ENCODE data around the gene SEMA3C.
A peak's percentile ranks its signal among the peaks of the same experiment; 100 is the strongest.

The SEMA3C gene

DNA sequence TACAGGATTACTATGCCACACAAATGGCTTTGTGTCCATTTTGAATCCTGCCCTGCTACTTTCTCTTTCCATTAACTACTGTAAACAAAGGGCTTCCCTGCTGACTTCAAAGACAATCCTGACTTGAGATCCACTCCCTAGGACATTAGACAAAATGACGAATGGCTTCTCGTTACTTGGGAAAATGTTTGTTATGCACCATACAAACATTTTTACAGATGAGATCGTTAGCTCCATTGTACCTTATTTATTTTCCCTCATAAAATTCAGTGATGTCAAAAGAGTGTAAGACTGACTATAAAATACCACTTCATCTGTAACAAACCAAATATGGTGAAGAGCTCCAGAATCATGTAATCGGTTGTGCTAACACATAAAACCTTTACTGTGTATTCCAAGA, 158.6 kb downstream of the SEMA3C start (continued):
- no peak for TF ChIP-seq SP2 (tag by site-specific recombination; IDR thresholded peaks at IDR 0.05)
- TF ChIP-seq ZBTB10 (tag by site-specific recombination; IDR thresholded peaks at IDR 0.05): no peak
- TF ChIP-seq, protein P1, sequence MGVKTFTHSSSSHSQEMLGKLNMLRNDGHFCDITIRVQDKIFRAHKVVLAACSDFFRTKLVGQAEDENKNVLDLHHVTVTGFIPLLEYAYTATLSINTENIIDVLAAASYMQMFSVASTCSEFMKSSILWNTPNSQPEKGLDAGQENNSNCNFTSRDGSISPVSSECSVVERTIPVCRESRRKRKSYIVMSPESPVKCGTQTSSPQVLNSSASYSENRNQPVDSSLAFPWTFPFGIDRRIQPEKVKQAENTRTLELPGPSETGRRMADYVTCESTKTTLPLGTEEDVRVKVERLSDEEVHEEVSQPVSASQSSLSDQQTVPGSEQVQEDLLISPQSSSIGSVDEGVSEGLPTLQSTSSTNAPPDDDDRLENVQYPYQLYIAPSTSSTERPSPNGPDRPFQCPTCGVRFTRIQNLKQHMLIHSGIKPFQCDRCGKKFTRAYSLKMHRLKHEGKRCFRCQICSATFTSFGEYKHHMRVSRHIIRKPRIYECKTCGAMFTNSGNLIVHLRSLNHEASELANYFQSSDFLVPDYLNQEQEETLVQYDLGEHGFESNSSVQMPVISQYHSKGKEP (tag by site-specific recombination; IDR thresholded peaks at IDR 0.05): peak; percentile 85
- TF ChIP-seq KLF10 (tag by site-specific recombination; IDR thresholded peaks at IDR 0.05): peak; percentile 80
- TF ChIP-seq, protein P2, sequence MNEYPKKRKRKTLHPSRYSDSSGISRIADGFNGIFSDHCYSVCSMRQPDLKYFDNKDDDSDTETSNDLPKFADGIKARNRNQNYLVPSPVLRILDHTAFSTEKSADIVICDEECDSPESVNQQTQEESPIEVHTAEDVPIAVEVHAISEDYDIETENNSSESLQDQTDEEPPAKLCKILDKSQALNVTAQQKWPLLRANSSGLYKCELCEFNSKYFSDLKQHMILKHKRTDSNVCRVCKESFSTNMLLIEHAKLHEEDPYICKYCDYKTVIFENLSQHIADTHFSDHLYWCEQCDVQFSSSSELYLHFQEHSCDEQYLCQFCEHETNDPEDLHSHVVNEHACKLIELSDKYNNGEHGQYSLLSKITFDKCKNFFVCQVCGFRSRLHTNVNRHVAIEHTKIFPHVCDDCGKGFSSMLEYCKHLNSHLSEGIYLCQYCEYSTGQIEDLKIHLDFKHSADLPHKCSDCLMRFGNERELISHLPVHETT (tag by site-specific recombination; IDR thresholded peaks at IDR 0.05): peak; percentile 82; the same call in 1 of the 2 replicates
- 0 out of 2 replicates have a peak, but pooled peaks have one; percentile 46 for TF ChIP-seq ZBTB21 (tag by site-specific recombination; IDR thresholded peaks at IDR 0.05)
- TF ChIP-seq IKZF3 (tag by site-specific recombination; IDR thresholded peaks at IDR 0.05): peak; percentile 83
- TF ChIP-seq ZNF157 (tag by site-specific recombination; IDR thresholded peaks at IDR 0.05): no peak
- TF ChIP-seq ZNF610 (tag by site-specific recombination; IDR thresholded peaks at IDR 0.05; ENCODE audit: borderline replicate concordance): peak; percentile 59; the same call in 1 of the 2 replicates
- TF ChIP-seq ZBTB20 (tag by site-specific recombination; IDR thresholded peaks at IDR 0.05): no peak
- no peak for TF ChIP-seq ZNF202 (tag by site-specific recombination; IDR thresholded peaks at IDR 0.05; ENCODE audit: borderline replicate concordance)
- TF ChIP-seq BCL11B (tag by site-specific recombination; IDR thresholded peaks at IDR 0.05; ENCODE audit: low read depth): no peak
- TF ChIP-seq SP7 (tag by site-specific recombination; IDR thresholded peaks at IDR 0.05): peak; percentile 39; the same call in 1 of the 2 replicates
- peak; percentile 88 for TF ChIP-seq ZNF24 (tag by site-specific recombination; IDR thresholded peaks at IDR 0.05)
- TF ChIP-seq ZNF600 (tag by site-specific recombination; IDR thresholded peaks at IDR 0.05): peak; percentile 74; the same call in 1 of the 2 replicates
- TF ChIP-seq ZIC2 (tag by site-specific recombination; IDR thresholded peaks at IDR 0.05): peak; percentile 59
- TF ChIP-seq ZNF677 (tag by site-specific recombination; IDR thresholded peaks at IDR 0.05): no peak
- TF ChIP-seq, protein P3, sequence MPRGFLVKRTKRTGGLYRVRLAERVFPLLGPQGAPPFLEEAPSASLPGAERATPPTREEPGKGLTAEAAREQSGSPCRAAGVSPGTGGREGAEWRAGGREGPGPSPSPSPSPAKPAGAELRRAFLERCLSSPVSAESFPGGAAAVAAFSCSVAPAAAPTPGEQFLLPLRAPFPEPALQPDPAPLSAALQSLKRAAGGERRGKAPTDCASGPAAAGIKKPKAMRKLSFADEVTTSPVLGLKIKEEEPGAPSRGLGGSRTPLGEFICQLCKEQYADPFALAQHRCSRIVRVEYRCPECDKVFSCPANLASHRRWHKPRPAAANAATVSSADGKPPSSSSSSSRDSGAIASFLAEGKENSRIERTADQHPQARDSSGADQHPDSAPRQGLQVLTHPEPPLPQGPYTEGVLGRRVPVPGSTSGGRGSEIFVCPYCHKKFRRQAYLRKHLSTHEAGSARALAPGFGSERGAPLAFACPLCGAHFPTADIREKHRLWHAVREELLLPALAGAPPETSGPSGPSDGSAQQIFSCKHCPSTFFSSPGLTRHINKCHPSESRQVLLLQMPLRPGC (tag by site-specific recombination; IDR thresholded peaks at IDR 0.05): peak; percentile 85
- peak; percentile 85 for TF ChIP-seq BCL6B (tag by site-specific recombination; IDR thresholded peaks at IDR 0.05)
- TF ChIP-seq ZNF423 (tag by site-specific recombination; IDR thresholded peaks at IDR 0.05): no peak
- TF ChIP-seq, protein P4, sequence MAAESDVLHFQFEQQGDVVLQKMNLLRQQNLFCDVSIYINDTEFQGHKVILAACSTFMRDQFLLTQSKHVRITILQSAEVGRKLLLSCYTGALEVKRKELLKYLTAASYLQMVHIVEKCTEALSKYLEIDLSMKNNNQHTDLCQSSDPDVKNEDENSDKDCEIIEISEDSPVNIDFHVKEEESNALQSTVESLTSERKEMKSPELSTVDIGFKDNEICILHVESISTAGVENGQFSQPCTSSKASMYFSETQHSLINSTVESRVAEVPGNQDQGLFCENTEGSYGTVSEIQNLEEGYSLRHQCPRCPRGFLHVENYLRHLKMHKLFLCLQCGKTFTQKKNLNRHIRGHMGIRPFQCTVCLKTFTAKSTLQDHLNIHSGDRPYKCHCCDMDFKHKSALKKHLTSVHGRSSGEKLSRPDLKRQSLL (tag by site-specific recombination; IDR thresholded peaks at IDR 0.05): peak; percentile 62; the same call in 1 of the 2 replicates
- peak; percentile 53; the same call in 1 of the 2 replicates for TF ChIP-seq YY1 (tag by site-specific recombination; IDR thresholded peaks at IDR 0.05)
- TF ChIP-seq HOXC10 (CRISPR knock-in tag; IDR thresholded peaks at IDR 0.05): no peak
- no peak for TF ChIP-seq ZNF48 (tag by site-specific recombination; IDR thresholded peaks at IDR 0.05)
- TF ChIP-seq WT1 (tag by site-specific recombination; IDR thresholded peaks at IDR 0.05): peak; percentile 99
- peak; percentile 98 for TF ChIP-seq PRDM6 (tag by site-specific recombination; IDR thresholded peaks at IDR 0.05)
- TF ChIP-seq KLF9 (tag by site-specific recombination; IDR thresholded peaks at IDR 0.05; ENCODE audit: low read depth): no peak
